ENCODE measurements around the gene EIF2AK2.

The EIF2AK2 gene

GRCh38 chr2:37052600-37053332 is 104.0 kb downstream of the EIF2AK2 start:
- no peak overlapping the region for H3K4me3 ChIP-seq (ENCODE audit: insufficient read depth, low read depth, low read length, poor library complexity, severe bottlenecking)
- no peaks in the 10 kb centered on the region for H3K4me1 ChIP-seq (ENCODE audit: control insufficient read depth, insufficient read depth, low read length, poor library complexity, severe bottlenecking)
- peaks cover 50% of the 10 kb centered on the region for H3K36me3 ChIP-seq (ENCODE audit: control insufficient read depth, insufficient read depth, low read length)

More at GRCh38 chr2:37052600-37053332, 104.0 kb downstream of the EIF2AK2 start:
- Histone ChIP-seq H3K27ac (ENCODE audit: insufficient read depth, low read length, poor library complexity, severe bottlenecking) (no peak overlapping the region), H3K9me3 (ENCODE audit: control insufficient read depth, low read length) (no peaks in the 10 kb centered on the region), H3K27me3 (replicated peaks; ENCODE audit: control insufficient read depth, insufficient read depth, low read length, poor library complexity, severe bottlenecking) (no peaks in the 10 kb centered on the region)
- DNase-seq = no peak
